H9 (cell line): ENCODE measurements around the gene EML3. TPM values are rescaled to one million over a fixed set of nuclear protein-coding genes. Genes with fewer than 3 reads are reported as not detected.
A peak's percentile ranks its signal among the peaks of the same experiment; 100 is the strongest.

ENCODE experiments used
- DNase-seq: peaks from one replicate; pipeline ENCODE4 v3.0.0-alpha.2; 2017
- H2AFZ ChIP-seq: one replicate; pipeline ENCODE4 v1.6.1; 2013; ENCODE audit warnings: mild to moderate bottlenecking, low read length, control low read depth, moderate library complexity
- H2AK5ac ChIP-seq: 2 replicates; pipeline ENCODE4 v1.6.1; 2013; ENCODE audit warnings: low read length, control low read depth, mixed read lengths; ENCODE audit not compliant: insufficient read length
- H2BK120ac ChIP-seq: one replicate; pipeline ENCODE4 v1.6.1; 2013; ENCODE audit warnings: low read depth, mild to moderate bottlenecking, low read length, control low read depth, inconsistent platforms; ENCODE audit not compliant: poor library complexity, severe bottlenecking
- H2BK12ac ChIP-seq: 2 replicates; pipeline ENCODE4 v1.6.1; 2013; ENCODE audit warnings: low read length, control low read depth, mixed read lengths, low read depth; ENCODE audit not compliant: insufficient read length
- H2BK15ac ChIP-seq: 2 replicates; pipeline ENCODE4 v1.6.1; 2013; ENCODE audit warnings: low read depth, low read length, control low read depth
- H2BK20ac ChIP-seq: one replicate; pipeline ENCODE4 v1.6.1; 2013; ENCODE audit warnings: low read depth, mild to moderate bottlenecking, low read length, control low read depth, inconsistent platforms; ENCODE audit not compliant: poor library complexity, severe bottlenecking
- H2BK5ac ChIP-seq: 2 replicates; pipeline ENCODE4 v1.6.1; 2013; ENCODE audit warnings: low read length, control low read depth, mixed read lengths; ENCODE audit not compliant: insufficient read length
- H3K14ac ChIP-seq: 2 replicates; pipeline ENCODE4 v1.6.1; 2013; ENCODE audit warnings: low read length, control low read depth; ENCODE audit not compliant: insufficient read depth
- H3K18ac ChIP-seq: 2 replicates; pipeline ENCODE4 v1.6.1; 2013; ENCODE audit warnings: low read depth, mild to moderate bottlenecking, mixed read lengths, low read length, control low read depth; ENCODE audit not compliant: insufficient read length
- H3K23ac ChIP-seq: 2 replicates; pipeline ENCODE4 v1.6.1; 2013; ENCODE audit warnings: low read length, control low read depth, mixed read lengths, low read depth; ENCODE audit not compliant: insufficient read length
- H3K23me2 ChIP-seq: 2 replicates; pipeline ENCODE4 v1.6.1; 2013; ENCODE audit warnings: low read depth, mild to moderate bottlenecking, mixed read lengths, low read length, control low read depth; ENCODE audit not compliant: insufficient read length, poor library complexity, severe bottlenecking
- H3K27ac ChIP-seq: 2 replicates; pipeline ENCODE4 v1.5.1; 2013; ENCODE audit warnings: low read length, control low read depth, mixed read lengths, low read depth; ENCODE audit not compliant: insufficient read length
- H3K27me3 ChIP-seq: 2 replicates; pipeline ENCODE4 v1.6.1; 2013; ENCODE audit warnings: low read length, control low read depth, inconsistent platforms; ENCODE audit not compliant: insufficient read depth
- H3K4ac ChIP-seq: 2 replicates; pipeline ENCODE4 v1.6.1; 2013; ENCODE audit warnings: low read depth, mild to moderate bottlenecking, control low read depth, inconsistent platforms, low read length, moderate library complexity
- H3K4me1 ChIP-seq: 2 replicates; pipeline ENCODE4 v1.6.1; 2013; ENCODE audit warnings: low read length, control low read depth, inconsistent platforms; ENCODE audit not compliant: insufficient read depth
- H3K4me2 ChIP-seq: 2 replicates; pipeline ENCODE4 v1.6.1; 2013; ENCODE audit warnings: low read length, control low read depth, mixed read lengths; ENCODE audit not compliant: insufficient read length, insufficient read depth
- H3K56ac ChIP-seq: 2 replicates; pipeline ENCODE4 v1.6.1; 2013; ENCODE audit warnings: low read depth, mild to moderate bottlenecking, mixed read lengths, low read length, control low read depth; ENCODE audit not compliant: insufficient read length
- H3K79me1 ChIP-seq: 2 replicates; pipeline ENCODE4 v1.6.1; 2013; ENCODE audit warnings: low read depth, mild to moderate bottlenecking, moderate library complexity, low read length, control low read depth, inconsistent platforms; ENCODE audit not compliant: insufficient read depth, poor library complexity, severe bottlenecking
- H3K79me2 ChIP-seq: 2 replicates; pipeline ENCODE4 v1.6.1; 2013; ENCODE audit warnings: low read length, control low read depth, inconsistent platforms; ENCODE audit not compliant: insufficient read depth
- H3K9ac ChIP-seq: 2 replicates; pipeline ENCODE4 v1.6.1; 2013; ENCODE audit warnings: low read length, control low read depth, mixed read lengths; ENCODE audit not compliant: insufficient read length; ENCODE audit errors: extremely low read depth
- H3K9me3 ChIP-seq: one replicate; pipeline ENCODE4 v1.6.1; 2013; ENCODE audit warnings: low read depth, low read length, inconsistent platforms; ENCODE audit not compliant: control insufficient read depth
- H3T11ph ChIP-seq: one replicate; pipeline ENCODE4 v1.6.1; 2013; ENCODE audit warnings: mild to moderate bottlenecking, low read length, control low read depth, inconsistent platforms
- H4K20me1 ChIP-seq: one replicate; pipeline ENCODE4 v1.6.1; 2013; ENCODE audit not compliant: control insufficient read depth, insufficient read length, insufficient read depth
- H4K5ac ChIP-seq: 2 replicates; pipeline ENCODE4 v1.6.1; 2013; ENCODE audit warnings: low read depth, mild to moderate bottlenecking, mixed read lengths, low read length, control low read depth; ENCODE audit not compliant: insufficient read length
- H4K8ac ChIP-seq: replicated peaks from 2 replicates; pipeline ENCODE4 v1.6.1; 2013; ENCODE audit warnings: low read length, control low read depth, mixed read lengths, low read depth; ENCODE audit not compliant: insufficient read length
- H4K91ac ChIP-seq: 2 replicates; pipeline ENCODE4 v1.6.1; 2013; ENCODE audit warnings: low read depth, mild to moderate bottlenecking, moderate library complexity, mixed read lengths, low read length, control low read depth; ENCODE audit not compliant: insufficient read length
- H3K27ac Mint-ChIP-seq, 3 experiments: 2 replicates in 2 of 3; 3 replicates in 1 of 3; pipeline ENCODE4 v1.8.0; 2020 to 2021; ENCODE audit warnings: mixed read lengths in 3 of 3, mild to moderate bottlenecking in 1 of 3, moderate library complexity in 1 of 3
- H3K27me3 Mint-ChIP-seq: 2 replicates; pipeline ENCODE4 v1.8.0; 2021; ENCODE audit warnings: low read depth, mild to moderate bottlenecking, moderate library complexity, mixed read lengths
- H3K36me3 Mint-ChIP-seq, 3 experiments: 2 replicates in 2 of 3; 3 replicates in 1 of 3; pipeline ENCODE4 v1.8.0; 2020 to 2021; ENCODE audit warnings: low read depth in 3 of 3, mixed read lengths in 3 of 3; ENCODE audit not compliant: insufficient read depth in 1 of 3
- H3K4me1 Mint-ChIP-seq, 2 experiments: 2 replicates each; pipeline ENCODE4 v1.8.0; 2020; ENCODE audit warnings: mixed read lengths in 2 of 2
- H3K4me3 Mint-ChIP-seq, 2 experiments: 2 replicates in 1 of 2; 3 replicates in 1 of 2; pipeline ENCODE4 v1.8.0; 2020 to 2021; ENCODE audit warnings: mild to moderate bottlenecking in 2 of 2, mixed read lengths in 2 of 2, moderate library complexity in 1 of 2
- H3K9me3 Mint-ChIP-seq, 2 experiments: 2 replicates in 1 of 2; 3 replicates in 1 of 2; pipeline ENCODE4 v1.8.0; 2020; ENCODE audit warnings: mild to moderate bottlenecking in 2 of 2, mixed read lengths in 2 of 2, moderate library complexity in 1 of 2
- WGBS: extraction: QIAGEN DNeasy Blood & Tissue Kit; methylation state at CpG from one replicate; pipeline ENCODE4 v1.1.7; 2013; ENCODE audit warnings: missing lambda C conversion rate, low lambda C conversion rate, mixed read lengths; ENCODE audit not compliant: insufficient read length; ENCODE audit errors: extremely low coverage; 5-methylcytosine and 5-hydroxymethylcytosine counted together
- total RNA-seq: library from RNA; stranded (reverse); gene quantifications from 2 replicates; pipeline ENCODE4 v1.2.1, GENCODE V29; 2021
- TF ChIP-seq, protein P1 (sequence below): fragments of 200-600 bp; sonication (generic); conservative IDR thresholded peaks from 3 replicates; pipeline ENCODE4 v1.8.0; 2021; ENCODE audit warnings: antibody characterized with exemption, mild to moderate bottlenecking

EML3 gene
- total RNA-seq, 1 experiment from 2014 or later: 35.3 TPM

DNA sequence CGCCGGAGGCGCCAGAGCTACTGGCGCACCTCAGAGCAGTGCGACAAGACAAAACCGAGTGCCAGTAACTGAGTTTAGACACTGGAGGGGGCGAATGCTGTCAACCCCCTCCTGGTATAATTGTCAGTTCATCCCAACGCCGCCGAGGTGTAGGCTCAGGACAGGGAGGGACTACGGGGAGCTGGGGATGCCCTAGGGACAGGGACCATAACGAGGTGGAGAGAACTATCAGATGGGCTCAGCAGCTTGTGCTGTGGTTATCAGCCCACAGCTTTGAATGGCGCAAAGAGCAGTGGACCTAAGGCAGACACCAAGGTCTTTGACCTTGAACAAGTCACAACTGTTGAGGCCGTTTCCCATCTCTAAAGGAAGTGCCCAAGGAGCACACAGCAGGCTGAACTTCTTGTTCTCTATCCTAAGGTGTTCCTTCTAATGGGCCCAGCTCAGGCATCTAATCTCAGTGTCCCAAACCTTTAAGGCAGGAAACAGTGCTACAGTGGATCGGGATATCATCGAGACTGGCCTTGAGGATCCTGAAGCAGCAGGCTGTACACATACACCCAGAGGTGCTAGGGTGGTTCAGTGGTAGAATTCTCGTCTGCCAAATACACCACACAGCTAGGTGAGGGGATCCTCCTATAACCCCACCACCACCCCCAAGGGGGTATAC, 20.3 kb downstream of the EML3 start:
- no peak overlapping the region for H3K56ac ChIP-seq
- H4K8ac ChIP-seq: no peak overlapping the region
- H3K36me3 Mint-ChIP-seq: peaks cover 29 to 66% (median 56%) of the 10 kb centered on the region in 3 experiments
- H4K5ac ChIP-seq: no peak overlapping the region
- no peak overlapping the region for H2BK120ac ChIP-seq
- H4K91ac ChIP-seq: no peak overlapping the region
- no peak overlapping the region for H3K4ac ChIP-seq
- peak overlapping the region; percentile 93 to 96 (median 96); a peak in 5 of 7 replicates for H3K27ac Mint-ChIP-seq
- peak overlapping the region; percentile 94 to 96 for H3K4me3 Mint-ChIP-seq
- H2BK20ac ChIP-seq: no peak overlapping the region
- H3K9ac ChIP-seq: peak overlapping the region; percentile 27
- no peak overlapping the region for H2BK15ac ChIP-seq
- H3K27me3 Mint-ChIP-seq: no peaks in the 10 kb centered on the region
- H2BK5ac ChIP-seq: no peak overlapping the region
- no peak overlapping the region for H3K23ac ChIP-seq
- no peaks in the 10 kb centered on the region for H3K9me3 Mint-ChIP-seq
- DNase-seq: no peak
- H3K4me1 Mint-ChIP-seq: peaks cover 21 to 25% of the 10 kb centered on the region in 2 experiments
- no peak overlapping the region for H2AFZ ChIP-seq
- H3K9me3 ChIP-seq: no peaks in the 10 kb centered on the region
- no peak overlapping the region for H2BK12ac ChIP-seq
- H3K79me1 ChIP-seq: no peaks in the 10 kb centered on the region
- no peak overlapping the region for H3K18ac ChIP-seq
- TF ChIP-seq, protein P1, sequence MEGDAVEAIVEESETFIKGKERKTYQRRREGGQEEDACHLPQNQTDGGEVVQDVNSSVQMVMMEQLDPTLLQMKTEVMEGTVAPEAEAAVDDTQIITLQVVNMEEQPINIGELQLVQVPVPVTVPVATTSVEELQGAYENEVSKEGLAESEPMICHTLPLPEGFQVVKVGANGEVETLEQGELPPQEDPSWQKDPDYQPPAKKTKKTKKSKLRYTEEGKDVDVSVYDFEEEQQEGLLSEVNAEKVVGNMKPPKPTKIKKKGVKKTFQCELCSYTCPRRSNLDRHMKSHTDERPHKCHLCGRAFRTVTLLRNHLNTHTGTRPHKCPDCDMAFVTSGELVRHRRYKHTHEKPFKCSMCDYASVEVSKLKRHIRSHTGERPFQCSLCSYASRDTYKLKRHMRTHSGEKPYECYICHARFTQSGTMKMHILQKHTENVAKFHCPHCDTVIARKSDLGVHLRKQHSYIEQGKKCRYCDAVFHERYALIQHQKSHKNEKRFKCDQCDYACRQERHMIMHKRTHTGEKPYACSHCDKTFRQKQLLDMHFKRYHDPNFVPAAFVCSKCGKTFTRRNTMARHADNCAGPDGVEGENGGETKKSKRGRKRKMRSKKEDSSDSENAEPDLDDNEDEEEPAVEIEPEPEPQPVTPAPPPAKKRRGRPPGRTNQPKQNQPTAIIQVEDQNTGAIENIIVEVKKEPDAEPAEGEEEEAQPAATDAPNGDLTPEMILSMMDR: no peak
- peak overlapping the region; percentile 41 for H3K14ac ChIP-seq
- H3K27me3 ChIP-seq: no peaks in the 10 kb centered on the region
- no CpG with 5 or more reads among the region's 17 CpGs for WGBS
- no peaks in the 10 kb centered on the region for H3K79me2 ChIP-seq
- no peaks in the 10 kb centered on the region for H4K20me1 ChIP-seq
- H3K27ac ChIP-seq: no peak overlapping the region
- peaks cover 5% of the 10 kb centered on the region for H3K23me2 ChIP-seq
- H3T11ph ChIP-seq: no peak overlapping the region
- no peak overlapping the region for H2AK5ac ChIP-seq
- H3K4me1 ChIP-seq: no peaks in the 10 kb centered on the region; the same call in 1 of the 2 replicates
- H3K4me2 ChIP-seq: peak overlapping the region; percentile 70
